Caco-2 (cell line): Measurements from ENCODE around the gene MAGED2. TPM values are rescaled to one million over a fixed set of nuclear protein-coding genes. Genes with fewer than 3 reads are reported as not detected.
"Not testable (repeated sequence)": the region's sequence is repeated elsewhere in the genome, so short reads cannot be mapped to it uniquely, and the experiment has no call there.

Experiments used
- Bru-seq: library from RNA; stranded (reverse); fragments of 400-500 nt; gene quantifications from one replicate; lab custom pipeline; 2021; lab: Mats Ljungman, UMichigan
- BruChase-seq, 2 experiments: library from RNA; stranded (reverse); fragments of 400-500 nt; gene quantifications; one replicate each; lab custom pipeline; 2021; lab: Mats Ljungman, UMichigan
- BruUV-seq: library from RNA; stranded (reverse); fragments of 400-500 nt; replicated peaks from 2 replicates; lab custom pipeline; 2021; lab: Mats Ljungman, UMichigan
- CTCF ChIA-PET: fragments of 300-600 bp; sonication (Branson Sonifier 250); formaldehyde crosslinking; loops from one replicate; lab custom pipeline; 2022; ENCODE audit warnings: antibody characterized with exemption; lab: Charles Lee
- POLR2A ChIA-PET: fragments of 300-600 bp; sonication (Branson Sonifier 250); formaldehyde crosslinking; loops from one replicate; lab custom pipeline; 2022; ENCODE audit warnings: antibody characterized with exemption; lab: Charles Lee
- DNase-seq, 2 experiments: peaks; one replicate each; pipeline versions ENCODE4 v3.0.0 to v3.0.0-alpha.2; 2020 to 2022
- H3K27me3 ChIP-seq: replicated peaks from 2 replicates; pipeline ENCODE4 v1.6.0; 2011; ENCODE audit warnings: low read length; ENCODE audit not compliant: control insufficient read depth, insufficient read depth
- H3K36me3 ChIP-seq: 2 replicates; pipeline ENCODE4 v1.5.1; 2011; ENCODE audit warnings: low read length; ENCODE audit not compliant: control insufficient read depth, insufficient read depth
- H3K4me1 ChIP-seq: fragments of 250-450 bp; sonication (Bioruptor Pico); 2 replicates; pipeline ENCODE4 v1.5.1; 2020; ENCODE audit warnings: mild to moderate bottlenecking
- H3K4me3 ChIP-seq: 2 replicates; pipeline ENCODE4 v1.5.1; 2011; ENCODE audit warnings: low read depth, mild to moderate bottlenecking, control low read depth, low read length
- H3K9me3 ChIP-seq: fragments of 250-450 bp; sonication (Bioruptor Pico); 2 replicates; pipeline ENCODE4 v1.5.1; 2020; ENCODE audit warnings: mild to moderate bottlenecking, moderate library complexity
- H3K27ac Mint-ChIP-seq: one replicate; pipeline ENCODE4 v1.8.0; 2022; ENCODE audit warnings: mixed read lengths; ENCODE audit not compliant: unreplicated experiment
- H3K27me3 Mint-ChIP-seq: one replicate; pipeline ENCODE4 v1.8.0; 2022; ENCODE audit warnings: mixed read lengths; ENCODE audit not compliant: insufficient read depth, unreplicated experiment
- H3K36me3 Mint-ChIP-seq: one replicate; pipeline ENCODE4 v1.8.0; 2022; ENCODE audit warnings: mild to moderate bottlenecking, mixed read lengths; ENCODE audit not compliant: insufficient read depth, unreplicated experiment
- H3K4me1 Mint-ChIP-seq: one replicate; pipeline ENCODE4 v1.8.0; 2022; ENCODE audit warnings: low read depth, mixed read lengths; ENCODE audit not compliant: unreplicated experiment
- H3K4me3 Mint-ChIP-seq: one replicate; pipeline ENCODE4 v1.8.0; 2022; ENCODE audit warnings: mild to moderate bottlenecking, moderate library complexity, mixed read lengths; ENCODE audit not compliant: unreplicated experiment
- H3K9me3 Mint-ChIP-seq: one replicate; pipeline ENCODE4 v1.8.0; 2022; ENCODE audit warnings: mixed read lengths; ENCODE audit not compliant: unreplicated experiment
- intact Hi-C: fragments of 100-400 bp; cut with micrococcal nuclease; formaldehyde crosslinking; loops from one replicate; pipeline ENCODE4 v1.10.0; 2022; ENCODE audit not compliant: unreplicated experiment
- long read RNA-seq: library from polyadenylated mRNA; stranded (forward); transcript quantifications from one replicate; pipeline ENCODE4 v2.0.0, GENCODE V29; 2022
- total RNA-seq: library from RNA; stranded (reverse); gene quantifications from 2 replicates; pipeline ENCODE4 v1.2.3, GENCODE V29; 2022
- TF ChIP-seq, protein P1 (sequence below), 2 experiments: fragments of 200-600 bp in 1 of 2; IDR thresholded peaks; 1 replicate in 1 of 2; 2 replicates in 1 of 2; pipeline versions ENCODE4 v1.5.1 to v1.8.0; 2011 to 2022; ENCODE audit warnings: antibody characterized with exemption in 1 of 2, control low read depth in 1 of 2, inconsistent platforms in 1 of 2, low read depth in 1 of 2, low read length in 1 of 2, mild to moderate bottlenecking in 1 of 2, moderate library complexity in 1 of 2; ENCODE audit not compliant: insufficient read depth in 1 of 2, severe bottlenecking in 1 of 2, unreplicated experiment in 1 of 2

MAGED2 gene, protein sequence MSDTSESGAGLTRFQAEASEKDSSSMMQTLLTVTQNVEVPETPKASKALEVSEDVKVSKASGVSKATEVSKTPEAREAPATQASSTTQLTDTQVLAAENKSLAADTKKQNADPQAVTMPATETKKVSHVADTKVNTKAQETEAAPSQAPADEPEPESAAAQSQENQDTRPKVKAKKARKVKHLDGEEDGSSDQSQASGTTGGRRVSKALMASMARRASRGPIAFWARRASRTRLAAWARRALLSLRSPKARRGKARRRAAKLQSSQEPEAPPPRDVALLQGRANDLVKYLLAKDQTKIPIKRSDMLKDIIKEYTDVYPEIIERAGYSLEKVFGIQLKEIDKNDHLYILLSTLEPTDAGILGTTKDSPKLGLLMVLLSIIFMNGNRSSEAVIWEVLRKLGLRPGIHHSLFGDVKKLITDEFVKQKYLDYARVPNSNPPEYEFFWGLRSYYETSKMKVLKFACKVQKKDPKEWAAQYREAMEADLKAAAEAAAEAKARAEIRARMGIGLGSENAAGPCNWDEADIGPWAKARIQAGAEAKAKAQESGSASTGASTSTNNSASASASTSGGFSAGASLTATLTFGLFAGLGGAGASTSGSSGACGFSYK
- 96.0 and 103 TPM in 2 replicates for total RNA-seq
- percentile 69 among the genes with signal in this experiment for Bru-seq, nascent RNA
- BruChase-seq, experiment 1, labeled RNA remaining after a 2-hour chase = percentile 72 among the genes with signal in this experiment
- BruChase-seq, experiment 2, labeled RNA remaining after a 6-hour chase = percentile 91 among the genes with signal in this experiment
- long read RNA-seq, transcript MAGED2-206 (13 exons, 2,189 nt) = major isoform, 38 of 165 reads
- long read RNA-seq, transcript MAGED2-203 (12 exons, 2,066 nt) = minor isoform, 8 of 165 reads
- long read RNA-seq, transcript MAGED2-201 (12 exons, 1,958 nt) = minor isoform, 9 of 165 reads
- long read RNA-seq, transcript MAGED2-204 (13 exons, 2,048 nt) = minor isoform, 30 of 165 reads
- long read RNA-seq, partial matches to known transcripts = 32 of 165 reads
- long read RNA-seq, other reads (novel, unspliced or antisense) = 44 of 165 reads

DNA sequence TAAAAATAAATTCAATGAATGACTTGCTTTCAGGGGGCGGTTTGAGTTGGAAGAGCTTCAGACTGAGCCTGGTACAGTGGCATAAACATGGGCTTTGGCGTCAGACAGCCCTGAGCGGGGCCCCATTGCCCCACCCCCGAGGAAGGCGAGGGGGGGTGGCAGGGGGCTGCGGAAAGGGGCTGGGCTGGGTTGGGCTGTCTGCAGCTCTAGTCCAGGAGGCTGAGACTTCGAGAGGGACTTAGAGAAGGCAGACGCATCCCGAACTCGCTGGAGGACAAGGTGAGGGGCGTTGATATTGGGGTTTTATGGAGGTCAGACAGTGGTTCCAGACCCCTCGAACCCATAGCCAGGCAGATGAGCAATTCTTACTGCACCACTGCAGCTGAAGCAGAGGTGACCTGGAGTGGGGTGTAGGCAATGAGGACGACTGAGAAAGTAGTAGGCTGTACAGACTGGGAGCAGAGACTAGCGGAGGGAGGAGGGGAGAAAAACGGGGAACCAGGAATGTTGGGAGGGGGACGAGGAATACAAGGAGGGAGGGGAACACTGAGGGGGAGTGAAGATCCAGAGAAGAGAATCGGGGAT is at the start of gene MAGED2:
MAGED2 (plus strand) TSS at position 222 of the 585 bp plus-strand sequence. CDS start 1,587 bp downstream, outside the sequence.
- intact Hi-C loops = loop anchor here (2.0 to 10.0 kb wide), 2 partner anchors 169 to 307 kb away; no protein-coding TSS in a partner anchor
- POLR2A ChIA-PET = interaction anchor here (0.6 to 1.5 kb wide), 3 partner anchors 192 to 555 kb away, joined by 3 to 6 read pairs (median 4); partner anchors contain the start of genes APEX2 and GNL3L
- peaks cover 3% of the 10 kb centered on the region for H3K27me3 Mint-ChIP-seq

GRCh38 chrX:54758114-54759055 is 49.2 kb upstream of the MAGED2 start:
- DNase-seq = no peak
- ChIA-PET POLR2A (no interaction called here), CTCF (no interaction called here)
- intact Hi-C loops = no loop called here
- H3K27ac Mint-ChIP-seq = no peak overlapping the region
- H3K4me1 ChIP-seq = no peaks in the 10 kb centered on the region
- no peak overlapping the region for H3K4me3 ChIP-seq
- BruUV-seq = no TSS peak
- H3K27me3 Mint-ChIP-seq = no peaks in the 10 kb centered on the region
- TF ChIP-seq, protein P1, sequence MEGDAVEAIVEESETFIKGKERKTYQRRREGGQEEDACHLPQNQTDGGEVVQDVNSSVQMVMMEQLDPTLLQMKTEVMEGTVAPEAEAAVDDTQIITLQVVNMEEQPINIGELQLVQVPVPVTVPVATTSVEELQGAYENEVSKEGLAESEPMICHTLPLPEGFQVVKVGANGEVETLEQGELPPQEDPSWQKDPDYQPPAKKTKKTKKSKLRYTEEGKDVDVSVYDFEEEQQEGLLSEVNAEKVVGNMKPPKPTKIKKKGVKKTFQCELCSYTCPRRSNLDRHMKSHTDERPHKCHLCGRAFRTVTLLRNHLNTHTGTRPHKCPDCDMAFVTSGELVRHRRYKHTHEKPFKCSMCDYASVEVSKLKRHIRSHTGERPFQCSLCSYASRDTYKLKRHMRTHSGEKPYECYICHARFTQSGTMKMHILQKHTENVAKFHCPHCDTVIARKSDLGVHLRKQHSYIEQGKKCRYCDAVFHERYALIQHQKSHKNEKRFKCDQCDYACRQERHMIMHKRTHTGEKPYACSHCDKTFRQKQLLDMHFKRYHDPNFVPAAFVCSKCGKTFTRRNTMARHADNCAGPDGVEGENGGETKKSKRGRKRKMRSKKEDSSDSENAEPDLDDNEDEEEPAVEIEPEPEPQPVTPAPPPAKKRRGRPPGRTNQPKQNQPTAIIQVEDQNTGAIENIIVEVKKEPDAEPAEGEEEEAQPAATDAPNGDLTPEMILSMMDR (IDR thresholded peaks at IDR 0.05; ENCODE audit: insufficient read depth in 1 of 2, low read depth in 1 of 2, low read length in 1 of 2, severe bottlenecking in 1 of 2, unreplicated experiment in 1 of 2) = no peak
- H3K9me3 ChIP-seq = no peaks in the 10 kb centered on the region
- H3K27me3 ChIP-seq = no peaks in the 10 kb centered on the region
- H3K4me3 Mint-ChIP-seq = no peak overlapping the region
- H3K36me3 ChIP-seq = no peaks in the 10 kb centered on the region
- H3K36me3 Mint-ChIP-seq = no peaks in the 10 kb centered on the region
- no peaks in the 10 kb centered on the region for H3K4me1 Mint-ChIP-seq
- H3K9me3 Mint-ChIP-seq = peaks cover 15% of the 10 kb centered on the region

More for the DNA sequence above, at the start of gene MAGED2:
- Mint-ChIP-seq H3K4me1 (peaks cover 12% of the 10 kb centered on the region), H3K9me3 (peaks cover 6% of the 10 kb centered on the region), H3K4me3 (peak within 1 kb of the TSS; percentile 99), H3K27ac (peak within 1 kb of the TSS; percentile 99), H3K36me3 (peaks cover 20% of the 10 kb centered on the region)
- TF ChIP-seq, protein P1 (IDR thresholded peaks at IDR 0.05; ENCODE audit: insufficient read depth in 1 of 2, low read depth in 1 of 2, low read length in 1 of 2, severe bottlenecking in 1 of 2, unreplicated experiment in 1 of 2) = no peak
- Histone ChIP-seq H3K9me3 (no peaks in the 10 kb centered on the region), H3K36me3 (no peaks in the 10 kb centered on the region), H3K27me3 (no peaks in the 10 kb centered on the region), H3K4me1 (peaks cover 13% of the 10 kb centered on the region), H3K4me3 (peak within 1 kb of the TSS; percentile 64)
- peak in 1 of 2 experiments; percentile 9 for DNase-seq
- CTCF ChIA-PET = interaction anchor here (0.6 to 1.7 kb wide), 2 partner anchors 168 to 1833 kb away, joined by 3 to 5 read pairs; no protein-coding TSS in a partner anchor
- no TSS peak for BruUV-seq

GRCh38 chrX:54774391-54775094 is 33.0 kb upstream of the MAGED2 start:
- CTCF ChIA-PET, H3K36me3 ChIP-seq, BruUV-seq, intact Hi-C loops, H3K4me1 Mint-ChIP-seq, POLR2A ChIA-PET, H3K27ac Mint-ChIP-seq, H3K27me3 ChIP-seq, H3K9me3 Mint-ChIP-seq, DNase-seq, H3K36me3 Mint-ChIP-seq, H3K4me1 ChIP-seq, H3K4me3 Mint-ChIP-seq, H3K9me3 ChIP-seq, H3K4me3 ChIP-seq, H3K27me3 Mint-ChIP-seq: not testable (repeated sequence)
